ENCODE results near the gene HIGD1B.

DNA sequence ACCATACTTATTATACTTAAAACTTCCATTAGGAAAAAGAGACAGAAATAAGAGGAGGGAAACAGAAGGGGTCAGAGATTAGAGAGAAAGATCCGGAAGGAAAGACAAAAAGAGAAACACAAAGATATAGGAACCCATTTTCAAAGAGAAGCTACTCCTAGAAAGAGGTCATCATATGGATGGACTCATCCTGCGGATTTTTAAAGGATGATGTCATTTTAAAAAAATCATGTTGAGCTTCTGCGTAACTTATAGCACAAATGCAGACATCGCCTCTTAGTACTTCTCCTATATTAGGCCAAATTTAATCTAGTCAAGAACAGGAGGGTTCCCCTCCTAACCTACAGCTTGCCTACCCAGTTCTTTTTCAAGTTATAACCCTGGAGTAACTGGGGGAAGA, 33.5 kb downstream of the HIGD1B start:
- TF ChIP-seq CTCF (IDR thresholded peaks at IDR 0.05) (no peak), ZFX (IDR thresholded peaks at IDR 0.05; ENCODE audit: borderline replicate concordance) (no peak)

Data from 22Rv1 (cell line).